ENCODE results near the gene GAP43.

GRCh38 chr3:115691964-115692363 is 68.7 kb downstream of the GAP43 start:
- TF ChIP-seq CTCF (IDR thresholded peaks at IDR 0.05; ENCODE audit: low read depth, low read length, poor library complexity, severe bottlenecking): no peak
- TF ChIP-seq EZH2phosphoT487 (IDR thresholded peaks at IDR 0.05; ENCODE audit: borderline replicate concordance, low read length): no peak
